ENCODE measurements around the gene SELPLG.
"Not testable (repeated sequence)": the region's sequence is repeated elsewhere in the genome, so short reads cannot be mapped to it uniquely, and the experiment has no call there.

Gene SELPLG

DNA sequence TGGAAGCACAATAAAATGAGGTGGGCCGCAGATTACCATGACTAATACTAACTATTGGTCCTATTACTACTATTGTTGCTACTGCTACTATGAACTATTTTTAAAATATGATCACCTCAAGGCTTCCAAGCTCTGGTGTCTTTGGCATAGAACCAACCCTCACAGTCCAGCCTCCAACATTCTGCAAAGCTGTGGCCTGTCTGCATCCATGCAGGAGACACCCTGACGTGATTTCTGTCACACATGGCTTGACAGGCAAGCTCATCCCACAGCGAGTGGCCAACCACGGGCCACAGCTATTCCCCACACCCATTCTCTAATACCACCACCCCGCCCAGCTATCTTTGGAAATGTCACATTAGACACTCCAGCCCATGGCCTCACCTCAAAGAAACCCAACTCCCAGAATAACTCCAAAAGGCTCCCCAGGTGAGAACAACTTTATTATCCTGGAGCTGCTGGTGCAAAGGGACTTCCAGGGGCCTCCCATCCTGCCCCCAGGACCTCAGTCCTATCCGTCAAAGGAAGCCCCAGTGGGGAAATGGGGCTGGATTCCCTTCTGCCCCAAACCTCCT is 56.9 kb downstream of the SELPLG start:
- ChIA-PET POLR2A (interaction anchor here (0.7 to 0.9 kb wide), 2 partner anchors 14 to 15 kb away, joined by 3 to 4 read pairs; partner anchors contain the start of genes ISCU and SART3), CTCF (no interaction called here)
- TF ChIP-seq FOXM1 (IDR thresholded peaks at IDR 0.05; ENCODE audit: borderline replicate concordance): no peak
- TF ChIP-seq TARDBP (IDR thresholded peaks at IDR 0.05): no peak
- TF ChIP-seq, protein P1, sequence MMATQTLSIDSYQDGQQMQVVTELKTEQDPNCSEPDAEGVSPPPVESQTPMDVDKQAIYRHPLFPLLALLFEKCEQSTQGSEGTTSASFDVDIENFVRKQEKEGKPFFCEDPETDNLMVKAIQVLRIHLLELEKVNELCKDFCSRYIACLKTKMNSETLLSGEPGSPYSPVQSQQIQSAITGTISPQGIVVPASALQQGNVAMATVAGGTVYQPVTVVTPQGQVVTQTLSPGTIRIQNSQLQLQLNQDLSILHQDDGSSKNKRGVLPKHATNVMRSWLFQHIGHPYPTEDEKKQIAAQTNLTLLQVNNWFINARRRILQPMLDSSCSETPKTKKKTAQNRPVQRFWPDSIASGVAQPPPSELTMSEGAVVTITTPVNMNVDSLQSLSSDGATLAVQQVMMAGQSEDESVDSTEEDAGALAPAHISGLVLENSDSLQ (IDR thresholded peaks at IDR 0.05): no peak
- TF ChIP-seq CTBP1 (IDR thresholded peaks at IDR 0.05; ENCODE audit: borderline replicate concordance): no peak
- TF ChIP-seq FOXK2 (IDR thresholded peaks at IDR 0.05): no peak
- TF ChIP-seq HDGF (IDR thresholded peaks at IDR 0.05; ENCODE audit: borderline replicate concordance): no peak
- TF ChIP-seq ZNF384 (IDR thresholded peaks at IDR 0.05): no peak
- no peak for TF ChIP-seq LEF1 (IDR thresholded peaks at IDR 0.05; ENCODE audit: borderline replicate concordance)
- TF ChIP-seq SUZ12 (IDR thresholded peaks at IDR 0.05): no peak
- no peak for TF ChIP-seq ARNT (IDR thresholded peaks at IDR 0.05)
- TF ChIP-seq SP1 (IDR thresholded peaks at IDR 0.05): no peak
- DNase-seq (ENCODE audit: extremely low spot score): no peak

DNA sequence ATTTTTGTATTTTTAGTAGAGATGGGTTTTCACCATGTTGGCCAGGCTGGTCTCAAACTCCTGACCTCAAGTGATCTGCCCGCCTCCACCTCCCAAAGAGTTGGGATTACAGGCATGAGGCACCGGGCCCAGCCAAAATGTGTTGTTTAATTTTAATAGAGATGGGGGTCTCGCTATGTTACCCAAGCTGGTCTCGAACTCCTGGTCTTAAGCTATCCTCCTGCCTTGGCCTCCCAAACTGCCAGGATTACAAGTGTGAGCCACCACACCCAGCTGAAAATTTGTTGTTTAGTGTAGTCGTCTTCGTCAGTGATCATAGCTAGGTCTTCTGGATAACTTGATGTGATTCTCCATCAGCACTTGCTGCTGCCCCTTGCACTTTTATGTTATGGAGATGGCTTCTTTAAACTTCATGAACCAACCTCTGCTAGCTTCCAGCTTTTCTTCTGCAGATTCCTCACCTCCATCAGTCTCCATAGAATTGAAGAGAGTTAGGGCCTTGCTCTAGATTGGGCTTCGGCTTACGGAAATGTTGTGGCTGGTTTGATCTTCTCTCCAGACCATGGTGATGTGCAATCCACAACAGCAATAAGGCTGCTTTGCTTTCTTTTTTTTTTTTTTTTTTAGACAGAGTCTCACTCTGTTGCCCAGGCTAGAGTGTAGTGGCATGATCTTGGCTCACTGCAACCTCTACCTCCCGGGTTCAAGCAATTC is 58.3 kb downstream of the SELPLG start:
- TF ChIP-seq TARDBP (IDR thresholded peaks at IDR 0.05) (no peak), SP1 (IDR thresholded peaks at IDR 0.05) (no peak), CTBP1 (IDR thresholded peaks at IDR 0.05; ENCODE audit: borderline replicate concordance) (no peak), ELF4 (IDR thresholded peaks at IDR 0.05) (no peak), BHLHE40 (IDR thresholded peaks at IDR 0.05; ENCODE audit: borderline replicate concordance) (no peak), FOXA1 (IDR thresholded peaks at IDR 0.05) (no peak), SUZ12 (IDR thresholded peaks at IDR 0.05) (no peak), LEF1 (IDR thresholded peaks at IDR 0.05; ENCODE audit: borderline replicate concordance) (no peak), ARNT (IDR thresholded peaks at IDR 0.05) (no peak), FOXK2 (IDR thresholded peaks at IDR 0.05) (no peak), ZNF384 (IDR thresholded peaks at IDR 0.05) (no peak), HDGF (IDR thresholded peaks at IDR 0.05; ENCODE audit: borderline replicate concordance) (no peak), NFRKB (IDR thresholded peaks at IDR 0.05) (no peak), L3MBTL2 (conservative IDR thresholded peaks at IDR 0.05) (no peak), FOXM1 (IDR thresholded peaks at IDR 0.05; ENCODE audit: borderline replicate concordance) (no peak)
- TF ChIP-seq, protein P1 (IDR thresholded peaks at IDR 0.05): no peak
- no peak for DNase-seq (ENCODE audit: extremely low spot score)
- CTCF ChIA-PET: interaction anchor here (0.6 kb wide), 1 partner anchor 835 kb away, joined by 4 read pairs; no protein-coding TSS in a partner anchor
- POLR2A ChIA-PET: no interaction called here

DNA sequence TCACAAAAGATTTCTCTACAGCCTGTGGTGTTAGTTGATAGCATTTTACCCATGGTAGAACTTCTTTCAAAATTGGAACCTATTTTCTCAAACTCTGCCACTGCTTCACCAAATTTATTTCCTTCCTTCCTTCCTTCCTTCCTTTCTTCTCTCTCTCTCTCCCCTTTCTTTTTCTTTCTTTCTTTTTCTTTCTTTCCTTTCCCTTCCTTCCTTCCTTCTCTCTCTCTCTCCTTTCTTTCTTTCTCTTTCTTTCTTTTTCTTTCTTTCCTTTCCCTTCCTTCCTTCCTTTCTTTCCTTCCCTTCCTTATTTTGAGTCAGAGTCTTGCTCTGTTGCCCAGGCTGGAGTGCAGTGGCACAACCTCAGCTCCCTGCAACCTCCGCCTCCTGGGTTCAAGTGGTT is 59.4 kb downstream of the SELPLG start:
- DNase-seq (ENCODE audit: extremely low spot score); CTCF ChIA-PET; POLR2A ChIA-PET: not testable (repeated sequence)

DNA sequence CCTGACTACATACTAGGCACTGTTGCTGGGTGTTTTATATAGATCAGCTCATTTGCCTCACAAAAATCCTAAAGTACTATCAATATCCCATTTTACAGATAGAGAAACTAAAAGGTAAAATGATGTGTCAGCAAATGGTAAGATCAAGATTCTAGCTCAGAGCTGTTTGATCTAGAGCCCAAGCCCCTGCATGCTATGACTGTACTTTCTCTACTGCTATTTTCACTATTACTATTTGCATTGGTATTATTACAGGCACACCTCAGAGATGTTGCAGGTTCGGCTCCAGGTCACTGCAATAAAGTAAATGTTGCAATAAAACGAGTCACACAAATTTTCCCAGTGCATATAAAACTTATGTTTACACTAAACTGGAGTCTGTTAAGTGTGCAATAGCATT is 60.4 kb downstream of the SELPLG start:
- no peak for TF ChIP-seq BHLHE40 (IDR thresholded peaks at IDR 0.05; ENCODE audit: borderline replicate concordance)
- no peak for TF ChIP-seq L3MBTL2 (conservative IDR thresholded peaks at IDR 0.05)
- no peak for TF ChIP-seq CTBP1 (IDR thresholded peaks at IDR 0.05; ENCODE audit: borderline replicate concordance)
- no peak for TF ChIP-seq TARDBP (IDR thresholded peaks at IDR 0.05)
- no peak for TF ChIP-seq FOXM1 (IDR thresholded peaks at IDR 0.05; ENCODE audit: borderline replicate concordance)
- no peak for TF ChIP-seq LEF1 (IDR thresholded peaks at IDR 0.05; ENCODE audit: borderline replicate concordance)
- no peak for TF ChIP-seq NFRKB (IDR thresholded peaks at IDR 0.05)
- TF ChIP-seq ARNT (IDR thresholded peaks at IDR 0.05): no peak
- no peak for TF ChIP-seq ZNF384 (IDR thresholded peaks at IDR 0.05)
- POLR2A ChIA-PET: no interaction called here

DNA sequence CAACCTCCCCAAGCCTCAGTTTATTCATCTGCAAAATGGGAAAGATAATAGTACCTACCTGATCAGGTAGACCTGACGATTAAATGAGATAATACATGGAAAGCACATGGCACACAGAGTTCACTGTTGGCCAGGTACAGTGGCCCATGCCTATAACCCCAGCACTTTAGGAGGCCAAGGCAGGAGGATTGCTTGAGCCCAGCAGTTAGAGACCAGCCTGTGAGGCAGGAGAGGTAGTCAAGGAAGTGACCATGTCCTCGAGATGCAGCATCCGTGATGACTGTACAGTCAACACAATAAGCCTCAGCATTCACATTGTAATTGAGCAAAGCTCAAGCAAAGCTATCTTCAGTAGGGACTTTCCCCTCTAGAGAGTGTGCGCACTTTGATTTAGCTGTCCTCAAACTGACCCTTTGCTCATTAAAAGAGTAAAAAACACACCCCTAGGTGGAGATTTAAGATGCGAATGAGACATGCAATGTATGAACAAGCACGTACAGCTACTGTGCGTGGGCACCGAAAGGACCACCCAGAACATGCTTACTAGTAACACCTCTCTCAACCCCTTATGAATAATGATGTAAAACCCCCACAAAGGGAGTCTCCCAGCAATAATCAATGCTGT is 61.4 kb downstream of the SELPLG start:
- no peak for DNase-seq (ENCODE audit: extremely low spot score)
- CTCF ChIA-PET: interaction anchor here (0.6 to 1.5 kb wide), 2 partner anchors 46 to 768 kb away, joined by 4 to 6 read pairs; no protein-coding TSS in a partner anchor
- POLR2A ChIA-PET: no interaction called here
- no peak for TF ChIP-seq L3MBTL2 (conservative IDR thresholded peaks at IDR 0.05)
- TF ChIP-seq LEF1 (IDR thresholded peaks at IDR 0.05; ENCODE audit: borderline replicate concordance): no peak
- TF ChIP-seq NFRKB (IDR thresholded peaks at IDR 0.05): no peak
- no peak for TF ChIP-seq ELF4 (IDR thresholded peaks at IDR 0.05)
- no peak for TF ChIP-seq BHLHE40 (IDR thresholded peaks at IDR 0.05; ENCODE audit: borderline replicate concordance)
- no peak for TF ChIP-seq ARNT (IDR thresholded peaks at IDR 0.05)
- TF ChIP-seq FOXM1 (IDR thresholded peaks at IDR 0.05; ENCODE audit: borderline replicate concordance): no peak
- no peak for TF ChIP-seq SP1 (IDR thresholded peaks at IDR 0.05)
- no peak for TF ChIP-seq FOXA1 (IDR thresholded peaks at IDR 0.05)
- TF ChIP-seq, protein P1 (IDR thresholded peaks at IDR 0.05): no peak
- no peak for TF ChIP-seq SUZ12 (IDR thresholded peaks at IDR 0.05)
- TF ChIP-seq CTBP1 (IDR thresholded peaks at IDR 0.05; ENCODE audit: borderline replicate concordance): no peak
- no peak for TF ChIP-seq HDGF (IDR thresholded peaks at IDR 0.05; ENCODE audit: borderline replicate concordance)
- no peak for TF ChIP-seq FOXK2 (IDR thresholded peaks at IDR 0.05)
- no peak for TF ChIP-seq ZNF384 (IDR thresholded peaks at IDR 0.05)
- TF ChIP-seq TARDBP (IDR thresholded peaks at IDR 0.05): no peak

More for the DNA sequence above, 60.4 kb downstream of the SELPLG start:
- CTCF ChIA-PET: interaction anchor here (1.5 kb wide), 1 partner anchor 45 kb away, joined by 4 read pairs; no protein-coding TSS in a partner anchor
- no peak for DNase-seq (ENCODE audit: extremely low spot score)

Data from HEK293T (cell line).